ENCODE measurements around the gene DBF4.
A peak's percentile ranks its signal among the peaks of the same experiment; 100 is the strongest.
"Not testable (repeated sequence)": the region's sequence is repeated elsewhere in the genome, so short reads cannot be mapped to it uniquely, and the experiment has no call there.

The DBF4 gene

DNA sequence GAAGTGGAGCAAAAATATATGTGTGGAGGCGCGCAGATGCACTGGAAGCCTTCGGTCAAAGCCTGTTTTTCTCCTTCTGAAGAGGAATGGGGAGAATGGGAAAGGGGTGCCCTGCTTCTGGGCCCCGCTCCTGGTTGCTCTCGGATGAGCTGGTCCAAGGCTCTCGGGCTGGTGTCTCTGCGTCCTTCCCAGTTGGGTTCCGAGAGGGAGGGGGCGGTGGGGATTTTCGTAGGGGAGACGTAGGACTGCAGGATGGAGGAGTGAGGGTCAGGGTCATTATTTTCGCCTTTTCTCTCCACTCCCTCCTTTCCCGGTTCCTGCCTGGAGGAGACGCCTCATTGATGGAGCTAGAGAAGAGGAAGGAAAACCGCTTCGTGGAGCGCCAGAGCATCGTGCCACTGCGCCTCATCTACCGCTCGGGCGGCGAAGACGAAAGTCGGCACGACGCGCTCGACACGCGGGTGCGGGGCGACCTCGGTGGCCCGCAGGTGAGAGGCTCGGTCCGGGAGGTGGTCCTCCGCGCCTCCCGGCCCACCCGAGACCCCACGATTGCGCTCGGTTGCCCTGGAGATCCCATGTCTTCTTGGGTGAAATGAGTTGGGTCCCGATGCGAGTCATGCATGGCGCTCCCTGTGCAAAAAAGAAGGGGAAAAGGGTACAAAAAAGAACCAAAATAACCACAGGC, 58.5 kb downstream of the DBF4 start:
- TF ChIP-seq, protein P1, sequence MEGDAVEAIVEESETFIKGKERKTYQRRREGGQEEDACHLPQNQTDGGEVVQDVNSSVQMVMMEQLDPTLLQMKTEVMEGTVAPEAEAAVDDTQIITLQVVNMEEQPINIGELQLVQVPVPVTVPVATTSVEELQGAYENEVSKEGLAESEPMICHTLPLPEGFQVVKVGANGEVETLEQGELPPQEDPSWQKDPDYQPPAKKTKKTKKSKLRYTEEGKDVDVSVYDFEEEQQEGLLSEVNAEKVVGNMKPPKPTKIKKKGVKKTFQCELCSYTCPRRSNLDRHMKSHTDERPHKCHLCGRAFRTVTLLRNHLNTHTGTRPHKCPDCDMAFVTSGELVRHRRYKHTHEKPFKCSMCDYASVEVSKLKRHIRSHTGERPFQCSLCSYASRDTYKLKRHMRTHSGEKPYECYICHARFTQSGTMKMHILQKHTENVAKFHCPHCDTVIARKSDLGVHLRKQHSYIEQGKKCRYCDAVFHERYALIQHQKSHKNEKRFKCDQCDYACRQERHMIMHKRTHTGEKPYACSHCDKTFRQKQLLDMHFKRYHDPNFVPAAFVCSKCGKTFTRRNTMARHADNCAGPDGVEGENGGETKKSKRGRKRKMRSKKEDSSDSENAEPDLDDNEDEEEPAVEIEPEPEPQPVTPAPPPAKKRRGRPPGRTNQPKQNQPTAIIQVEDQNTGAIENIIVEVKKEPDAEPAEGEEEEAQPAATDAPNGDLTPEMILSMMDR (IDR thresholded peaks at IDR 0.05; ENCODE audit: low read depth, low read length, missing control alignments): no peak
- no peak for DNase-seq (ENCODE audit: extremely low read depth, low read depth)
- peak overlapping the region; percentile 49 for H3K4me3 ChIP-seq (replicated peaks; ENCODE audit: low read depth, low read length)

DNA sequence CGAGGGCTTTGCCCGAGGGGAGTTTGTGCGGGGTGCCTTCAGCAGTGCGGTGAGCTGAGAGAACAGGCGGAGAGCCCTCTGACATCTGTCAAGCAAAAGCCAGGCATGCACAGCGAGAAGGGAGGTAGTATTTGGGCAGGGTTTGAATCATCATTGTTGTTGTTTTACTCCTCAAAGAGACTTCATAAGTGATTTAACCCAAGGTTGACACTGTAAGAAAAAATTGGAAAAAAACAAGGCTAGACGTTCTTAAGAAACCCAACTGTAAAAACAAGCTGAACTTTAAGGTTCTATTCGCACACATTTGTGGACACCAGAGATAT, 59.1 kb downstream of the DBF4 start:
- peak overlapping the region; percentile 49; the same call in 1 of the 2 replicates for H3K4me3 ChIP-seq (replicated peaks; ENCODE audit: low read depth, low read length)
- TF ChIP-seq, protein P1 (IDR thresholded peaks at IDR 0.05; ENCODE audit: low read depth, low read length, missing control alignments): no peak
- no peak for DNase-seq (ENCODE audit: extremely low read depth, low read depth)

DNA sequence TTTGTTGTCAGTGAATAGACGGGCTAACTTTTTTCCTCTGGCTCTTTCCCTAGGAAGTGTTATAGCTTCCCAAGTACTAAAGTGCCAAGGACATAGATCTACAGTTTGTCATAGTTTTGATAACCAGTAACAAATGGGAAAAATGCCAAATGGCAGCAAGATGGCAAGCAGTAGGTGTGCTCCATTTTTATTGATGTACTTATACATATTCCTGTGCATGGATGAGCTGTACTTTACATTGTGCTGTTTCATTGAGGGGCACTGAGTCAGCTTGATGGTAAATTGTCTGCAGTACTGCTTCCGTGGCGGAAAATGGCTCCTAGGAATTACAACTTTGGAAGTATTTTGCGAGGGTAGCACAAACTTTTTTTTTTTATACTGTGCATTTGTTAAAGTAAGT, 64.8 kb downstream of the DBF4 start:
- TF ChIP-seq, protein P1 (IDR thresholded peaks at IDR 0.05; ENCODE audit: low read depth, low read length, missing control alignments): no peak
- no peak overlapping the region for H3K4me3 ChIP-seq (replicated peaks; ENCODE audit: low read depth, low read length)
- DNase-seq (ENCODE audit: extremely low read depth, low read depth): no peak

DNA sequence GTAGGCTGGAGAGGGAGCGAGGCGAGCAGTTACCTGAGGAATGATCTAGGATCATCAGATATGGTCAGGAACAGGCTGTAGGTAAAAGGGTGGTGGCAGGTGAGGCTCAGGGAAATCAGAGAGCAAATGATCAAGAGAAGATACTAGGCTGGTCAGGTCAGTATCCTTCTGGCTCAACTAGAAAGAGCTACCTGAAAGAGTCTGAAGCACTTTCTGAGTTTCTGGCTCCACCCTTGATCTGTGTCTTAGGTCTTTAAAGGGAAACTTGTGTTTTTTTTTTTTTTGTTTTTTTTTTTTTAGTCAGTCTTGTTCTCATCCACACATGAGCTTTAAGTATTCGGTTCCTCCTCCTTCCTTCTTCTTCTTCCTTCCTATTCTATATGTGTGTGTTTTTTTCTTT, 68.3 kb downstream of the DBF4 start:
- no peak for DNase-seq (ENCODE audit: extremely low read depth, low read depth)
- H3K4me3 ChIP-seq (replicated peaks; ENCODE audit: low read depth, low read length): no peak overlapping the region
- TF ChIP-seq, protein P1 (IDR thresholded peaks at IDR 0.05; ENCODE audit: low read depth, low read length, missing control alignments): no peak

DNA sequence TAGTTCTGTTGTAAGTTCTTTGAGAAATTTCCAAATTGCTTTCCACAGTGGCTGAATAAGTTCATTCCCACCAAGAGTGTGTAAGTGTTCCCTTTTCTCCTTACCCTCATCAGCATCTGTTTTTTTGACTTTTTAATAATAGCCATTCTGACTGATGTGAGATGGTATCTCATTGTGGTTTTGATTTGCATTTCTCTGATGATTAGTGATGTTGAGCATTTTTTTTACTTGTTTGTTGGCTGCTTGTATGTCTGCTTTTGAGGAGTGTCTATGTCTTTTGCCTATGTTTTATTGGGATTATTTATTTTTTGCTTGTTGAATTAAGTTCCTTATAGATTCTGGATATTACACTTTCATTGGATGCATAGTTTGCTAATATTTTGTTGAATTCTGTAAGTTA, 69.6 kb downstream of the DBF4 start:
- not testable (repeated sequence) for DNase-seq (ENCODE audit: extremely low read depth, low read depth); H3K4me3 ChIP-seq (replicated peaks; ENCODE audit: low read depth, low read length)

DNA sequence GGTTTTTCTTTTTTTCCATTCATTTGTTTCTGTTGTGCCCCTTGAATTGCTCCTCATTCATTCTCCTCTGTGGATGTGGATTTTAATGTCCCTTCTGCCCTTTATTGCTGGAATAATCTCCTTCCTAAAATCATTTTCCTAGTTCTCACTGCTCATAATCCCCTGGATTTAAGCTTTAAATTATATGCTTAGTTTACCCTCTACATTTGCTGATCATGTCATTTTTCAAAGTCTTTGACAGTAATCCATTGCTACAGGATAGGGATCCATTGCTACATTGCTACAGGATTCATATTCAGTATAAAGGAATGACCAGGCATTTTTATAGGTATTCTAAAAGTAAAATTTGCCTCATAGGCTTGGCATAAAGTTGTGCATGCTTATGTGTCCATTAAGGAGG, 72.1 kb downstream of the DBF4 start:
- no peak for DNase-seq (ENCODE audit: extremely low read depth, low read depth)
- no peak overlapping the region for H3K4me3 ChIP-seq (replicated peaks; ENCODE audit: low read depth, low read length)
- TF ChIP-seq, protein P1 (IDR thresholded peaks at IDR 0.05; ENCODE audit: low read depth, low read length, missing control alignments): no peak
